ENCODE data around the gene ZNF624. TPM values are rescaled to one million over a fixed set of nuclear protein-coding genes. Genes with fewer than 3 reads are reported as not detected.
A peak's percentile ranks its signal among the peaks of the same experiment; 100 is the strongest.

Gene ZNF624
- polyA plus RNA-seq, 4 donors = 10.2 to 17.4 (median 13.0) TPM

- DNase-seq (ENCODE audit: low read depth in 4 of 4, low spot score in 3 of 4) = no peak
Measured at GRCh38 chr17:16599537-16599936, 54.1 kb downstream of the ZNF624 start.

- DNase-seq (ENCODE audit: low read depth in 4 of 4, low spot score in 3 of 4) = no peak
Measured at GRCh38 chr17:16593356-16594102, 60.1 kb downstream of the ZNF624 start.

GRCh38 chr17:16589097-16589969 lies 64.3 kb downstream of the ZNF624 start:
- peak; percentile 70 to 78 (median 74) for DNase-seq (ENCODE audit: low read depth in 4 of 4, low spot score in 3 of 4)

GRCh38 chr17:16585796-16586195 lies 67.9 kb downstream of the ZNF624 start:
- no peak for DNase-seq (ENCODE audit: low read depth in 4 of 4, low spot score in 3 of 4)

GRCh38 chr17:16584273-16584995 lies 69.2 kb downstream of the ZNF624 start:
- peak; percentile 75 to 81 (median 78) for DNase-seq (ENCODE audit: low read depth in 4 of 4, low spot score in 3 of 4)

- no peak for DNase-seq (ENCODE audit: low read depth in 4 of 4, low spot score in 3 of 4)
Measured at GRCh38 chr17:16583781-16584180, 69.9 kb downstream of the ZNF624 start.

- no peak for DNase-seq (ENCODE audit: low read depth in 4 of 4, low spot score in 3 of 4)
Measured at GRCh38 chr17:16573466-16573865, 80.2 kb downstream of the ZNF624 start.

Other genes starting within 250 kb of the ZNF624 start
- gene TRPV2, start 238.3 kb downstream of the ZNF624 start, polyA plus RNA-seq (ENCODE audit: insufficient read length in 4 of 4) = 1 to 10 TPM; 1.7 to 3.8 (median 3.1) TPM
- 10 to 100 TPM in 1 of 4 donors, 1 to 10 TPM in 3; 4.7 to 13.1 (median 5.0) TPM for gene LRRC75A, start 161.7 kb downstream of the ZNF624 start, polyA plus RNA-seq (ENCODE audit: insufficient read length in 4 of 4)
- 10 to 100 TPM in 3 of 4 donors, 1 to 10 TPM in 1; 9.8 to 12.4 (median 10.8) TPM for gene ZNF287, start 84.6 kb downstream of the ZNF624 start, polyA plus RNA-seq (ENCODE audit: insufficient read length in 4 of 4)
- gene CCDC144A, start 36.4 kb upstream of the ZNF624 start, polyA plus RNA-seq (ENCODE audit: insufficient read length in 4 of 4) = 1 to 10 TPM in 2 of 4 donors, under 1 TPM in 2; 0.46 to 4.0 (median 1.2) TPM

Measured in left renal pelvis (tissue), 4 donors.